WTC11 (cell line): ENCODE measurements around the gene SYT8. TPM values are rescaled to one million over a fixed set of nuclear protein-coding genes. Genes with fewer than 3 reads are reported as not detected.
A peak's percentile ranks its signal among the peaks of the same experiment; 100 is the strongest.

Experiments
- ATAC-seq: fragments of 200-7000 bp; cut with Tn5 transposase; 2 replicates; pipeline ENCODE4 v1.10.0; 2021; ENCODE audit warnings: mild to moderate bottlenecking, moderate library complexity
- Bru-seq: library from RNA; stranded (reverse); fragments of 400-500 nt; gene quantifications from one replicate; lab custom pipeline; 2021; lab: Mats Ljungman, UMichigan
- CTCF ChIA-PET: fragments of 300-600 bp; sonication (Branson Sonifier 250); formaldehyde crosslinking; loops from one replicate; lab custom pipeline; 2021; ENCODE audit warnings: antibody characterized with exemption; lab: Charles Lee
- POLR2A ChIA-PET: fragments of 350-600 bp; sonication (Branson Sonifier 250); formaldehyde crosslinking; loops from one replicate; lab custom pipeline; 2021; ENCODE audit warnings: antibody characterized with exemption; lab: Charles Lee
- DNase-seq: peaks from one replicate; pipeline ENCODE4 v3.0.0; 2021; ENCODE audit warnings: low spot score
- H3K27ac Mint-ChIP-seq: 2 replicates; pipeline ENCODE4 v1.8.0; 2021; ENCODE audit warnings: mixed read lengths
- H3K27me3 Mint-ChIP-seq: 2 replicates; pipeline ENCODE4 v1.8.0; 2021; ENCODE audit warnings: low read depth, mild to moderate bottlenecking, moderate library complexity, mixed read lengths
- H3K36me3 Mint-ChIP-seq: 2 replicates; pipeline ENCODE4 v1.8.0; 2021; ENCODE audit warnings: mixed read lengths
- H3K4me1 Mint-ChIP-seq: 2 replicates; pipeline ENCODE4 v1.8.0; 2022; ENCODE audit warnings: mixed read lengths
- H3K4me3 Mint-ChIP-seq: 2 replicates; pipeline ENCODE4 v1.8.0; 2021; ENCODE audit warnings: mild to moderate bottlenecking, moderate library complexity, mixed read lengths
- H3K9me3 Mint-ChIP-seq: 2 replicates; pipeline ENCODE4 v1.8.0; 2021; ENCODE audit warnings: mixed read lengths
- CBFB ChIP-seq: sonication (generic); formaldehyde crosslinking; IDR thresholded peaks from 2 replicates; pipeline ENCODE4 v1.8.1; 2022; ENCODE audit warnings: mild to moderate bottlenecking, low read depth, missing genetic modification reagents
- CDX4 ChIP-seq: fragments of 250-450 bp; sonication (Bioruptor Pico); IDR thresholded peaks from 2 replicates; pipeline ENCODE4 v1.9.0; 2021; ENCODE audit warnings: moderate library complexity, mild to moderate bottlenecking, inconsistent platforms, borderline replicate concordance
- CREB1 ChIP-seq: sonication (generic); formaldehyde crosslinking; IDR thresholded peaks from 2 replicates; pipeline ENCODE4 v1.8.0; 2023; ENCODE audit warnings: mild to moderate bottlenecking, missing genetic modification reagents
- CREM ChIP-seq: sonication (generic); formaldehyde crosslinking; IDR thresholded peaks from 2 replicates; pipeline ENCODE4 v1.8.1; 2022; ENCODE audit warnings: mild to moderate bottlenecking, missing genetic modification reagents, moderate library complexity
- ELF4 ChIP-seq: sonication (generic); formaldehyde crosslinking; IDR thresholded peaks from 2 replicates; pipeline ENCODE4 v1.8.1; 2022; ENCODE audit warnings: low read depth, mild to moderate bottlenecking, moderate library complexity, missing genetic modification reagents
- ETV6 ChIP-seq: sonication (generic); formaldehyde crosslinking; IDR thresholded peaks from 2 replicates; pipeline ENCODE4 v1.8.1; 2022; ENCODE audit warnings: mild to moderate bottlenecking, missing genetic modification reagents
- GABPB1 ChIP-seq: sonication (generic); formaldehyde crosslinking; IDR thresholded peaks from 2 replicates; pipeline ENCODE4 v1.8.1; 2023; ENCODE audit warnings: mild to moderate bottlenecking, missing genetic modification reagents
- GTF2I ChIP-seq: fragments of 250-450 bp; sonication (Bioruptor Pico); conservative IDR thresholded peaks from 2 replicates; pipeline ENCODE4 v1.4.0; 2021; ENCODE audit warnings: mild to moderate bottlenecking
- HMGA2 ChIP-seq: fragments of 250-450 bp; sonication (Bioruptor Pico); IDR thresholded peaks from 2 replicates; pipeline ENCODE4 v1.4.0; 2021; ENCODE audit warnings: mild to moderate bottlenecking, moderate library complexity
- HMGXB4 ChIP-seq: sonication (generic); formaldehyde crosslinking; IDR thresholded peaks from 2 replicates; pipeline ENCODE4 v1.8.1; 2023; ENCODE audit warnings: mild to moderate bottlenecking, moderate library complexity, missing genetic modification reagents
- IRF2 ChIP-seq: sonication (generic); formaldehyde crosslinking; IDR thresholded peaks from 2 replicates; pipeline ENCODE4 v1.8.0; 2022; ENCODE audit warnings: low read depth, missing genetic modification reagents, borderline replicate concordance
- JAZF1 ChIP-seq: fragments of 250-450 bp; sonication (Bioruptor Pico); IDR thresholded peaks from 2 replicates; pipeline ENCODE4 v1.9.0; 2021; ENCODE audit warnings: moderate library complexity, mild to moderate bottlenecking, inconsistent platforms
- NFE2L1 ChIP-seq: sonication (generic); formaldehyde crosslinking; IDR thresholded peaks from 2 replicates; pipeline ENCODE4 v1.8.1; 2023; ENCODE audit warnings: missing genetic modification reagents
- NR1H2 ChIP-seq: sonication (generic); formaldehyde crosslinking; IDR thresholded peaks from 2 replicates; pipeline ENCODE4 v1.9.0; 2021; ENCODE audit warnings: mild to moderate bottlenecking, moderate library complexity, missing genetic modification reagents
- SMAD4 ChIP-seq: sonication (generic); formaldehyde crosslinking; IDR thresholded peaks from 2 replicates; pipeline ENCODE4 v1.8.0; 2022; ENCODE audit warnings: mild to moderate bottlenecking, missing genetic modification reagents
- SP1 ChIP-seq: sonication (generic); formaldehyde crosslinking; conservative IDR thresholded peaks from 2 replicates; pipeline ENCODE4 v1.8.1; 2022; ENCODE audit warnings: missing genetic modification reagents
- TEAD1 ChIP-seq: sonication (generic); formaldehyde crosslinking; IDR thresholded peaks from 2 replicates; pipeline ENCODE4 v1.8.0; 2022; ENCODE audit warnings: mild to moderate bottlenecking, missing genetic modification reagents
- USF2 ChIP-seq: sonication (generic); formaldehyde crosslinking; IDR thresholded peaks from 2 replicates; pipeline ENCODE4 v1.8.1; 2023; ENCODE audit warnings: mild to moderate bottlenecking, missing genetic modification reagents, moderate library complexity
- ZBTB43 ChIP-seq: sonication (generic); formaldehyde crosslinking; IDR thresholded peaks from 2 replicates; pipeline ENCODE4 v1.8.1; 2023; ENCODE audit warnings: mild to moderate bottlenecking, missing genetic modification reagents
- ZNF232 ChIP-seq: sonication (generic); formaldehyde crosslinking; IDR thresholded peaks from 2 replicates; pipeline ENCODE4 v1.8.0; 2022; ENCODE audit warnings: mild to moderate bottlenecking, missing genetic modification reagents
- ZNF317 ChIP-seq: sonication (generic); formaldehyde crosslinking; IDR thresholded peaks from 2 replicates; pipeline ENCODE4 v1.8.1; 2023; ENCODE audit warnings: low read depth, mild to moderate bottlenecking, moderate library complexity, missing genetic modification reagents, borderline replicate concordance
- ZNF416 ChIP-seq: fragments of 250-450 bp; sonication (Bioruptor Pico); IDR thresholded peaks from 2 replicates; pipeline ENCODE4 v1.9.0; 2021; ENCODE audit warnings: mild to moderate bottlenecking, inconsistent platforms
- ZNF512 ChIP-seq: sonication (generic); formaldehyde crosslinking; IDR thresholded peaks from 2 replicates; pipeline ENCODE4 v1.8.1; 2022; ENCODE audit warnings: missing genetic modification reagents, borderline replicate concordance
- long read RNA-seq, 3 experiments: library from RNA in 1 of 3; library from capped mRNA in 1 of 3; library from polyadenylated mRNA in 1 of 3; unstranded in 2 of 3; stranded (forward) in 1 of 3; transcript quantifications; one replicate each; pipeline ENCODE4 v2.0.0, GENCODE V29; 2021
- total RNA-seq: library from RNA; stranded (reverse); gene quantifications from 3 replicates; pipeline ENCODE4 v1.2.3, GENCODE V29; 2021

Gene SYT8
- total RNA-seq (0.37 TPM in 1 of 3 replicates, not detected in the others), Bru-seq, nascent RNA (not detected)
- long read RNA-seq, experiment 1: 0 reads
- long read RNA-seq, experiment 2: 0 reads
- long read RNA-seq, experiment 3: 0 reads

- Mint-ChIP-seq H3K4me3 (no peak within 1 kb of the TSS), H3K36me3 (no peaks in the 10 kb centered on the region), H3K9me3 (no peaks in the 10 kb centered on the region), H3K27me3 (peaks cover 5% of the 10 kb centered on the region), H3K27ac (no peak within 1 kb of the TSS), H3K4me1 (0 out of 2 replicates have a peak, but pooled peaks cover 2% of the 10 kb centered on the region)
- CTCF ChIA-PET: interaction anchor here (0.7 to 7.8 kb wide), 12 partner anchors 10 to 320 kb away, joined by 3 to 271 read pairs (median 31); no protein-coding TSS in a partner anchor
- no peak for TF ChIP-seq CDX4
- TF ChIP-seq GTF2I: no peak
- TF ChIP-seq ELF4 (CRISPR knock-in tag): no peak
- TF ChIP-seq GABPB1 (CRISPR knock-in tag): no peak
- no peak for TF ChIP-seq CREB1
- TF ChIP-seq ETV6 (CRISPR knock-in tag): no peak
- TF ChIP-seq NR1H2 (CRISPR knock-in tag): no peak
- TF ChIP-seq NFE2L1 (CRISPR knock-in tag): no peak
- TF ChIP-seq TEAD1 (CRISPR knock-in tag): no peak
- TF ChIP-seq CREM (CRISPR knock-in tag): no peak
- TF ChIP-seq SMAD4 (CRISPR knock-in tag): no peak
- TF ChIP-seq HMGA2 (CRISPR knock-in tag): no peak
- TF ChIP-seq USF2 (CRISPR knock-in tag): no peak
- POLR2A ChIA-PET: no interaction called here
- ATAC-seq: no peak
- DNase-seq: no peak
These were observed at the start of gene SYT8 for GRCh38 chr11:1834779-1835670. Gene SYT8 (plus strand): TSS chr11:1834990. CDS start chr11:1835106, 116 bp downstream.

- no peak overlapping the region for H3K27ac Mint-ChIP-seq
- no peak for DNase-seq
- H3K9me3 Mint-ChIP-seq: peaks cover 7% of the 10 kb centered on the region
- CTCF ChIA-PET: interaction anchor here (0.7 to 2.1 kb wide), 10 partner anchors 11 to 371 kb away, joined by 3 to 11 read pairs (median 6); partner anchors contain the start of gene IFITM10
- POLR2A ChIA-PET: no interaction called here
- no peaks in the 10 kb centered on the region for H3K4me1 Mint-ChIP-seq
- H3K4me3 Mint-ChIP-seq: no peak overlapping the region
- no peaks in the 10 kb centered on the region for H3K36me3 Mint-ChIP-seq
- H3K27me3 Mint-ChIP-seq: peaks cover 21% of the 10 kb centered on the region
- peak; percentile 84 for ATAC-seq
- no peak for TF ChIP-seq USF2 (CRISPR knock-in tag)
- no peak for TF ChIP-seq HMGXB4 (CRISPR knock-in tag)
- TF ChIP-seq CBFB: no peak
- no peak for TF ChIP-seq ZBTB43 (CRISPR knock-in tag)
- TF ChIP-seq ZNF416 (CRISPR knock-in tag): no peak
- no peak for TF ChIP-seq SP1
- TF ChIP-seq ZNF232: no peak
- no peak for TF ChIP-seq IRF2 (CRISPR knock-in tag)
- TF ChIP-seq ZNF512 (CRISPR knock-in tag): no peak
- TF ChIP-seq ZNF317 (CRISPR knock-in tag): no peak
- no peak for TF ChIP-seq JAZF1 (CRISPR knock-in tag)
These were observed 48.9 kb upstream of the SYT8 start for GRCh38 chr11:1785749-1786413.
